HEK293 (cell line): ENCODE results near the gene PDGFA.

Experiments
- CTCF ChIA-PET: fragments of 350-600 bp; formaldehyde crosslinking; extraction: SDS; loops from one replicate; lab custom pipeline; 2021; ENCODE audit warnings: antibody characterized with exemption; lab: Yijun Ruan, JAX
- POLR2A ChIA-PET: fragments of 300-600 bp; formaldehyde crosslinking; extraction: SDS; loops from one replicate; lab custom pipeline; 2020; ENCODE audit warnings: antibody characterized with exemption, inconsistent platforms; lab: Yijun Ruan, JAX
- H3K27ac ChIP-seq: fragments of 200-500 bp; sonication (Bioruptor generic); 2 replicates; pipeline ENCODE4 v1.5.1; 2014; ENCODE audit warnings: low read depth, low read length, control low read depth, inconsistent platforms; ENCODE audit errors: extremely low read depth
- H3K36me3 ChIP-seq, 2 experiments: fragments of 200-500 bp in 1 of 2; sonication (Bioruptor generic) in 1 of 2; 1 replicate in 1 of 2; 2 replicates in 1 of 2; pipeline ENCODE4 v1.5.1; 2014 to 2017; ENCODE audit warnings: inconsistent platforms in 2 of 2, low read length in 2 of 2; ENCODE audit not compliant: control insufficient read depth in 2 of 2, insufficient read depth in 1 of 2
- H3K4me1 ChIP-seq: fragments of 200-500 bp; sonication (Bioruptor generic); 2 replicates; pipeline ENCODE4 v1.5.1; 2014; ENCODE audit warnings: mild to moderate bottlenecking, low read length, inconsistent platforms; ENCODE audit not compliant: control insufficient read depth, insufficient read depth
- H3K4me3 ChIP-seq: 2 replicates; pipeline ENCODE4 v1.5.1; 2011; ENCODE audit warnings: low read depth, mild to moderate bottlenecking, control low read depth, low read length, moderate library complexity
- H3K9me3 ChIP-seq: fragments of 200-500 bp; sonication (Bioruptor generic); 2 replicates; pipeline ENCODE4 v1.5.1; 2014; ENCODE audit warnings: low read depth, low read length, inconsistent platforms; ENCODE audit not compliant: control insufficient read depth, insufficient read depth
- OVOL3 ChIP-seq: fragments of 450-650 bp; formaldehyde crosslinking; IDR thresholded peaks from 2 replicates; pipeline ENCODE4 v1.5.1; 2016; ENCODE audit warnings: missing biosample characterization, missing genetic modification characterization
- YY2 ChIP-seq: fragments of 450-650 bp; formaldehyde crosslinking; IDR thresholded peaks from 2 replicates; pipeline ENCODE4 v1.5.1; 2016; ENCODE audit warnings: missing biosample characterization, missing genetic modification characterization
- ZNF121 ChIP-seq: fragments of 450-650 bp; formaldehyde crosslinking; IDR thresholded peaks from 2 replicates; pipeline ENCODE4 v1.5.1; 2016; ENCODE audit warnings: missing biosample characterization, missing genetic modification characterization
- ZNF175 ChIP-seq: fragments of 450-650 bp; formaldehyde crosslinking; IDR thresholded peaks from 2 replicates; pipeline ENCODE4 v1.5.1; 2016; ENCODE audit warnings: missing biosample characterization, missing genetic modification characterization
- ZNF223 ChIP-seq: fragments of 450-650 bp; formaldehyde crosslinking; IDR thresholded peaks from 2 replicates; pipeline ENCODE4 v1.5.1; 2016; ENCODE audit warnings: missing biosample characterization, missing genetic modification characterization
- ZNF324 ChIP-seq: fragments of 450-650 bp; formaldehyde crosslinking; IDR thresholded peaks from 2 replicates; pipeline ENCODE4 v1.5.1; 2016; ENCODE audit warnings: missing biosample characterization, missing genetic modification characterization
- ZNF37A ChIP-seq: fragments of 450-650 bp; IDR thresholded peaks from 2 replicates; pipeline ENCODE4 v1.5.1; 2018; ENCODE audit warnings: missing biosample characterization, missing genetic modification characterization
- ZNF423 ChIP-seq: fragments of 450-650 bp; formaldehyde crosslinking; IDR thresholded peaks from 2 replicates; pipeline ENCODE4 v1.5.1; 2016; ENCODE audit warnings: missing biosample characterization, missing genetic modification characterization
- ZNF521 ChIP-seq: fragments of 450-650 bp; formaldehyde crosslinking; IDR thresholded peaks from 2 replicates; pipeline ENCODE4 v1.5.1; 2017; ENCODE audit warnings: missing biosample characterization, mild to moderate bottlenecking, missing genetic modification characterization
- ZNF623 ChIP-seq: fragments of 450-650 bp; formaldehyde crosslinking; IDR thresholded peaks from 2 replicates; pipeline ENCODE4 v1.5.1; 2016; ENCODE audit warnings: missing biosample characterization, missing genetic modification characterization
- ZNF658 ChIP-seq: fragments of 450-650 bp; formaldehyde crosslinking; IDR thresholded peaks from 2 replicates; pipeline ENCODE4; 2016; ENCODE audit warnings: missing biosample characterization, missing genetic modification characterization
- ZNF837 ChIP-seq: fragments of 450-650 bp; formaldehyde crosslinking; IDR thresholded peaks from 2 replicates; pipeline ENCODE4 v1.5.1; 2016; ENCODE audit warnings: missing biosample characterization, missing genetic modification characterization
- TF ChIP-seq, protein P1 (sequence below): fragments of 450-650 bp; formaldehyde crosslinking; IDR thresholded peaks from 2 replicates; pipeline ENCODE4 v1.5.1; 2016; ENCODE audit warnings: missing biosample characterization, missing genetic modification characterization
- TF ChIP-seq, protein P2 (sequence below): fragments of 450-650 bp; formaldehyde crosslinking; IDR thresholded peaks from 2 replicates; pipeline ENCODE4 v1.5.1; 2017; ENCODE audit warnings: missing biosample characterization, missing genetic modification characterization
- TF ChIP-seq, protein P3 (sequence below): sonication (generic); formaldehyde crosslinking; IDR thresholded peaks from 2 replicates; pipeline ENCODE4 v1.8.1; 2022; ENCODE audit warnings: mild to moderate bottlenecking, moderate library complexity, missing genetic modification reagents
- TF ChIP-seq, protein P4 (sequence below): fragments of 450-650 bp; formaldehyde crosslinking; IDR thresholded peaks from 2 replicates; pipeline ENCODE4; 2016; ENCODE audit warnings: missing biosample characterization, missing genetic modification characterization
- TF ChIP-seq, protein P5 (sequence below): fragments of 450-650 bp; formaldehyde crosslinking; IDR thresholded peaks from 2 replicates; pipeline ENCODE4 v1.5.1; 2016; ENCODE audit warnings: missing biosample characterization, missing genetic modification characterization
- TF ChIP-seq, protein P6 (sequence below): fragments of 450-650 bp; formaldehyde crosslinking; IDR thresholded peaks from 2 replicates; pipeline ENCODE4 v1.5.1; 2017; ENCODE audit warnings: missing biosample characterization, missing genetic modification characterization
- TF ChIP-seq, protein P7 (sequence below): fragments of 450-650 bp; formaldehyde crosslinking; IDR thresholded peaks from 2 replicates; pipeline ENCODE4 v1.5.1; 2016; ENCODE audit warnings: missing biosample characterization, missing genetic modification characterization
- TF ChIP-seq, protein P8 (sequence below): fragments of 450-650 bp; formaldehyde crosslinking; IDR thresholded peaks from 2 replicates; pipeline ENCODE4 v1.5.1; 2016; ENCODE audit warnings: missing biosample characterization, missing genetic modification characterization

The PDGFA gene

DNA sequence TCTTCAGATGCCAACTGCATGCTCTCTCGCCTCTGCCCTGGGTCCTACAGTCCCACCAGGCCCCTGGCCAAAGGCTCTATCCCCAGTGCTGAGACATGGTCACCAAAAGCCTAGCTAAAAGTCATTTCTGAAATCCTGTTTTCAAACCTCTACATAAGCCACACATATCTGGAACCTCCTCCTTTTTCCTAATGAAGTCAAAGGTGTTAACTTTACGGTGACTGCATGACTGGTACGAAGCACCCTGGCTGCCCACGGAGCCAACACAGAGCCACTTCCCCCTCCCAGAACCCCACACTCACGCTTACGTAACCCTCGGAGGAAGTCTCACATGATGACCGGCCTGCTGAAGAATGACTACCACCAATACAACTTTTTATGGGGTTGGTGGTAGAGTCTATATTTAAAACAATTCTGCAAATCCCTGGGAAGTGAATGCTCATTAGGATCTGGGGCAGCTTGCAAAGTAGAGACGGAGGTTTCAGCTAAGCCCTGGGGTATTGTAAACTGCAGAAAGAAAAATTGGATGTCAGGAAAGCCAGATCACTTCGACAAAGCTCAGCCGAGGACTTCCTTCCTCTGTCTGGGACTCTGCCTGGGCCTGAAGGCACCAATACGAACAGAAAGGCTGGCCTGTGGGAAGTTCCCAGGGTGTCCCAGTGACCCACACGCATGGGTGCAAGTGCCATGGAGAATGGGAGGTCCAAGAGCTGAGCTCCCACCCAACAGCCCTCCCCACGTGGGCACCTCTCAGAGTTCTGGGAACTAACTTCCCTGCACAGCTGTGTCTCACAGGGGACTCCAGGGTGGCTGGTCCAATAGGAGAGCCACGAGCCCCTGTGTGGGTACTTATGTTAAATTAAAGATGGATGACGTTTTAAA lies 50.7 kb downstream of the PDGFA start:
- TF ChIP-seq OVOL3 (tag by site-specific recombination) (no peak), ZNF37A (tag by site-specific recombination) (no peak), ZNF175 (tag by site-specific recombination) (no peak), ZNF837 (tag by site-specific recombination) (no peak), ZNF658 (tag by site-specific recombination) (no peak), YY2 (tag by site-specific recombination) (no peak), ZNF223 (tag by site-specific recombination) (no peak), ZNF423 (no peak), ZNF121 (tag by site-specific recombination) (no peak), ZNF623 (no peak), ZNF324 (tag by site-specific recombination) (no peak), ZNF521 (tag by site-specific recombination) (no peak)
- TF ChIP-seq, protein P1, sequence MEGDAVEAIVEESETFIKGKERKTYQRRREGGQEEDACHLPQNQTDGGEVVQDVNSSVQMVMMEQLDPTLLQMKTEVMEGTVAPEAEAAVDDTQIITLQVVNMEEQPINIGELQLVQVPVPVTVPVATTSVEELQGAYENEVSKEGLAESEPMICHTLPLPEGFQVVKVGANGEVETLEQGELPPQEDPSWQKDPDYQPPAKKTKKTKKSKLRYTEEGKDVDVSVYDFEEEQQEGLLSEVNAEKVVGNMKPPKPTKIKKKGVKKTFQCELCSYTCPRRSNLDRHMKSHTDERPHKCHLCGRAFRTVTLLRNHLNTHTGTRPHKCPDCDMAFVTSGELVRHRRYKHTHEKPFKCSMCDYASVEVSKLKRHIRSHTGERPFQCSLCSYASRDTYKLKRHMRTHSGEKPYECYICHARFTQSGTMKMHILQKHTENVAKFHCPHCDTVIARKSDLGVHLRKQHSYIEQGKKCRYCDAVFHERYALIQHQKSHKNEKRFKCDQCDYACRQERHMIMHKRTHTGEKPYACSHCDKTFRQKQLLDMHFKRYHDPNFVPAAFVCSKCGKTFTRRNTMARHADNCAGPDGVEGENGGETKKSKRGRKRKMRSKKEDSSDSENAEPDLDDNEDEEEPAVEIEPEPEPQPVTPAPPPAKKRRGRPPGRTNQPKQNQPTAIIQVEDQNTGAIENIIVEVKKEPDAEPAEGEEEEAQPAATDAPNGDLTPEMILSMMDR (tag by site-specific recombination): no peak
- TF ChIP-seq, protein P2, sequence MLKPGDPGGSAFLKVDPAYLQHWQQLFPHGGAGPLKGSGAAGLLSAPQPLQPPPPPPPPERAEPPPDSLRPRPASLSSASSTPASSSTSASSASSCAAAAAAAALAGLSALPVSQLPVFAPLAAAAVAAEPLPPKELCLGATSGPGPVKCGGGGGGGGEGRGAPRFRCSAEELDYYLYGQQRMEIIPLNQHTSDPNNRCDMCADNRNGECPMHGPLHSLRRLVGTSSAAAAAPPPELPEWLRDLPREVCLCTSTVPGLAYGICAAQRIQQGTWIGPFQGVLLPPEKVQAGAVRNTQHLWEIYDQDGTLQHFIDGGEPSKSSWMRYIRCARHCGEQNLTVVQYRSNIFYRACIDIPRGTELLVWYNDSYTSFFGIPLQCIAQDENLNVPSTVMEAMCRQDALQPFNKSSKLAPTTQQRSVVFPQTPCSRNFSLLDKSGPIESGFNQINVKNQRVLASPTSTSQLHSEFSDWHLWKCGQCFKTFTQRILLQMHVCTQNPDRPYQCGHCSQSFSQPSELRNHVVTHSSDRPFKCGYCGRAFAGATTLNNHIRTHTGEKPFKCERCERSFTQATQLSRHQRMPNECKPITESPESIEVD (tag by site-specific recombination): no peak
- TF ChIP-seq, protein P3, sequence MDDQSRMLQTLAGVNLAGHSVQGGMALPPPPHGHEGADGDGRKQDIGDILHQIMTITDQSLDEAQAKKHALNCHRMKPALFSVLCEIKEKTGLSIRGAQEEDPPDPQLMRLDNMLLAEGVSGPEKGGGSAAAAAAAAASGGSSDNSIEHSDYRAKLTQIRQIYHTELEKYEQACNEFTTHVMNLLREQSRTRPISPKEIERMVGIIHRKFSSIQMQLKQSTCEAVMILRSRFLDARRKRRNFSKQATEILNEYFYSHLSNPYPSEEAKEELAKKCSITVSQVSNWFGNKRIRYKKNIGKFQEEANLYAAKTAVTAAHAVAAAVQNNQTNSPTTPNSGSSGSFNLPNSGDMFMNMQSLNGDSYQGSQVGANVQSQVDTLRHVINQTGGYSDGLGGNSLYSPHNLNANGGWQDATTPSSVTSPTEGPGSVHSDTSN (CRISPR knock-in tag): no peak
- TF ChIP-seq, protein P4, sequence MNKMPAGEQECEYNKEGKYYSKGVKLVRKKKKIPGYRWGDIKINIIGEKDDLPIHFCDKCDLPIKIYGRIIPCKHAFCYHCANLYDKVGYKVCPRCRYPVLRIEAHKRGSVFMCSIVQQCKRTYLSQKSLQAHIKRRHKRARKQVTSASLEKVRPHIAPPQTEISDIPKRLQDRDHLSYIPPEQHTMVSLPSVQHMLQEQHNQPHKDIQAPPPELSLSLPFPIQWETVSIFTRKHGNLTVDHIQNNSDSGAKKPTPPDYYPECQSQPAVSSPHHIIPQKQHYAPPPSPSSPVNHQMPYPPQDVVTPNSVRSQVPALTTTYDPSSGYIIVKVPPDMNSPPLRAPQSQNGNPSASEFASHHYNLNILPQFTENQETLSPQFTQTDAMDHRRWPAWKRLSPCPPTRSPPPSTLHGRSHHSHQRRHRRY: no peak
- TF ChIP-seq, protein P5, sequence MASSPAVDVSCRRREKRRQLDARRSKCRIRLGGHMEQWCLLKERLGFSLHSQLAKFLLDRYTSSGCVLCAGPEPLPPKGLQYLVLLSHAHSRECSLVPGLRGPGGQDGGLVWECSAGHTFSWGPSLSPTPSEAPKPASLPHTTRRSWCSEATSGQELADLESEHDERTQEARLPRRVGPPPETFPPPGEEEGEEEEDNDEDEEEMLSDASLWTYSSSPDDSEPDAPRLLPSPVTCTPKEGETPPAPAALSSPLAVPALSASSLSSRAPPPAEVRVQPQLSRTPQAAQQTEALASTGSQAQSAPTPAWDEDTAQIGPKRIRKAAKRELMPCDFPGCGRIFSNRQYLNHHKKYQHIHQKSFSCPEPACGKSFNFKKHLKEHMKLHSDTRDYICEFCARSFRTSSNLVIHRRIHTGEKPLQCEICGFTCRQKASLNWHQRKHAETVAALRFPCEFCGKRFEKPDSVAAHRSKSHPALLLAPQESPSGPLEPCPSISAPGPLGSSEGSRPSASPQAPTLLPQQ (tag by site-specific recombination): no peak
- TF ChIP-seq, protein P6, sequence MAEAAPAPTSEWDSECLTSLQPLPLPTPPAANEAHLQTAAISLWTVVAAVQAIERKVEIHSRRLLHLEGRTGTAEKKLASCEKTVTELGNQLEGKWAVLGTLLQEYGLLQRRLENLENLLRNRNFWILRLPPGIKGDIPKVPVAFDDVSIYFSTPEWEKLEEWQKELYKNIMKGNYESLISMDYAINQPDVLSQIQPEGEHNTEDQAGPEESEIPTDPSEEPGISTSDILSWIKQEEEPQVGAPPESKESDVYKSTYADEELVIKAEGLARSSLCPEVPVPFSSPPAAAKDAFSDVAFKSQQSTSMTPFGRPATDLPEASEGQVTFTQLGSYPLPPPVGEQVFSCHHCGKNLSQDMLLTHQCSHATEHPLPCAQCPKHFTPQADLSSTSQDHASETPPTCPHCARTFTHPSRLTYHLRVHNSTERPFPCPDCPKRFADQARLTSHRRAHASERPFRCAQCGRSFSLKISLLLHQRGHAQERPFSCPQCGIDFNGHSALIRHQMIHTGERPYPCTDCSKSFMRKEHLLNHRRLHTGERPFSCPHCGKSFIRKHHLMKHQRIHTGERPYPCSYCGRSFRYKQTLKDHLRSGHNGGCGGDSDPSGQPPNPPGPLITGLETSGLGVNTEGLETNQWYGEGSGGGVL (tag by site-specific recombination): no peak
- TF ChIP-seq, protein P7, sequence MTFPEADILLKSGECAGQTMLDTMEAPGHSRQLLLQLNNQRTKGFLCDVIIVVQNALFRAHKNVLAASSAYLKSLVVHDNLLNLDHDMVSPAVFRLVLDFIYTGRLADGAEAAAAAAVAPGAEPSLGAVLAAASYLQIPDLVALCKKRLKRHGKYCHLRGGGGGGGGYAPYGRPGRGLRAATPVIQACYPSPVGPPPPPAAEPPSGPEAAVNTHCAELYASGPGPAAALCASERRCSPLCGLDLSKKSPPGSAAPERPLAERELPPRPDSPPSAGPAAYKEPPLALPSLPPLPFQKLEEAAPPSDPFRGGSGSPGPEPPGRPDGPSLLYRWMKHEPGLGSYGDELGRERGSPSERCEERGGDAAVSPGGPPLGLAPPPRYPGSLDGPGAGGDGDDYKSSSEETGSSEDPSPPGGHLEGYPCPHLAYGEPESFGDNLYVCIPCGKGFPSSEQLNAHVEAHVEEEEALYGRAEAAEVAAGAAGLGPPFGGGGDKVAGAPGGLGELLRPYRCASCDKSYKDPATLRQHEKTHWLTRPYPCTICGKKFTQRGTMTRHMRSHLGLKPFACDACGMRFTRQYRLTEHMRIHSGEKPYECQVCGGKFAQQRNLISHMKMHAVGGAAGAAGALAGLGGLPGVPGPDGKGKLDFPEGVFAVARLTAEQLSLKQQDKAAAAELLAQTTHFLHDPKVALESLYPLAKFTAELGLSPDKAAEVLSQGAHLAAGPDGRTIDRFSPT (tag by site-specific recombination): no peak
- TF ChIP-seq, protein P8, sequence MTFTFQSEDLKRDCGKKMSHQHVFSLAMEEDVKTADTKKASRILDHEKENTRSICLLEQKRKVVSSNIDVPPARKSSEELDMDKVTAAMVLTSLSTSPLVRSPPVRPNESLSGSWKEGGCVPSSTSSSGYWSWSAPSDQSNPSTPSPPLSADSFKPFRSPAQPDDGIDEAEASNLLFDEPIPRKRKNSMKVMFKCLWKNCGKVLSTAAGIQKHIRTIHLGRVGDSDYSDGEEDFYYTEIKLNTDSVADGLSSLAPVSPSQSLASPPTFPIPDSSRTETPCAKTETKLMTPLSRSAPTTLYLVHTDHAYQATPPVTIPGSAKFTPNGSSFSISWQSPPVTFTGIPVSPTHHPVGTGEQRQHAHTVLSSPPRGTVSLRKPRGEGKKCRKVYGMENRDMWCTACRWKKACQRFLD (tag by site-specific recombination): no peak
- Histone ChIP-seq H3K9me3 (no peaks in the 10 kb centered on the region), H3K27ac (no peak overlapping the region), H3K4me1 (no peaks in the 10 kb centered on the region), H3K36me3 (no peaks in the 10 kb centered on the region), H3K4me3 (no peak overlapping the region)
- ChIA-PET POLR2A (no interaction called here), CTCF (no interaction called here)
